GM12878 (cell line): ENCODE measurements around the gene PIAS1. TPM values are rescaled to one million over a fixed set of nuclear protein-coding genes. Genes with fewer than 3 reads are reported as not detected.

ENCODE experiments used
- BCL11A ChIP-seq: IDR thresholded peaks from 2 replicates; pipeline ENCODE4 v1.6.1; 2011; ENCODE audit warnings: low read depth, low read length
- CBX3 ChIP-seq: fragments of 200-600 bp; sonication (generic); IDR thresholded peaks from 2 replicates; pipeline ENCODE4 v1.6.1; 2016; ENCODE audit warnings: low read depth, borderline replicate concordance
- CREM ChIP-seq: IDR thresholded peaks from 2 replicates; pipeline ENCODE4 v1.6.1; 2014; ENCODE audit warnings: antibody characterized with exemption, low read depth
- EED ChIP-seq: sonication (generic); IDR thresholded peaks from 2 replicates; pipeline ENCODE4 v1.6.1; 2016; ENCODE audit warnings: antibody characterized with exemption, low read depth
- ETV6 ChIP-seq, 2 experiments: fragments of 450-650 bp in 1 of 2; IDR thresholded peaks in 1 of 2; conservative IDR thresholded peaks in 1 of 2; 2 replicates each; pipeline ENCODE4 v1.6.1; 2014; ENCODE audit warnings: antibody characterized with exemption in 1 of 2, borderline replicate concordance in 1 of 2, low read depth in 1 of 2, mild to moderate bottlenecking in 1 of 2, moderate library complexity in 1 of 2
- FOXM1 ChIP-seq: IDR thresholded peaks from 2 replicates; pipeline ENCODE4 v1.6.1; 2012; ENCODE audit warnings: low read depth, mild to moderate bottlenecking, inconsistent platforms, low read length, moderate library complexity
- HDGF ChIP-seq: fragments of 450-650 bp; IDR thresholded peaks from 2 replicates; pipeline ENCODE4 v1.6.1; 2016; ENCODE audit warnings: antibody characterized with exemption
- KLF5 ChIP-seq: fragments of 450-650 bp; IDR thresholded peaks from 2 replicates; pipeline ENCODE4 v1.6.1; 2014; ENCODE audit warnings: mild to moderate bottlenecking; ENCODE audit not compliant: partially characterized antibody
- MYB ChIP-seq: fragments of 150-350 bp; IDR thresholded peaks from 2 replicates; pipeline ENCODE4 v1.6.1; 2014; ENCODE audit warnings: mild to moderate bottlenecking, low read depth, low read length, borderline replicate concordance
- NFIC ChIP-seq: IDR thresholded peaks from 2 replicates; pipeline ENCODE4 v1.6.1; 2012; ENCODE audit warnings: low read depth, mild to moderate bottlenecking, inconsistent platforms, low read length, moderate library complexity
- NFYA ChIP-seq: IDR thresholded peaks from 2 replicates; pipeline ENCODE4 v1.6.1; 2011; ENCODE audit warnings: low read depth, mild to moderate bottlenecking, low read length, improper control_type of control experiment, borderline replicate concordance
- NR2C1 ChIP-seq: fragments of 450-650 bp; IDR thresholded peaks from 2 replicates; pipeline ENCODE4 v1.6.1; 2017; ENCODE audit warnings: antibody characterized with exemption, mild to moderate bottlenecking, moderate library complexity
- NR2C2 ChIP-seq: IDR thresholded peaks from 2 replicates; pipeline ENCODE4 v1.6.1; 2011; ENCODE audit warnings: borderline replicate concordance, low read depth; ENCODE audit not compliant: control insufficient read depth, insufficient read length
- POLR2A ChIP-seq: IDR thresholded peaks from 2 replicates; pipeline ENCODE4 v1.6.1; 2011; ENCODE audit warnings: low read depth, mild to moderate bottlenecking, low read length
- POU2F2 ChIP-seq: IDR thresholded peaks from 3 replicates; pipeline ENCODE4 v1.6.1; 2011; ENCODE audit warnings: low read depth, mild to moderate bottlenecking, low read length, borderline replicate concordance
- RUNX3 ChIP-seq: IDR thresholded peaks from 2 replicates; pipeline ENCODE4 v1.6.1; 2012; ENCODE audit warnings: low read length, inconsistent platforms
- SIN3A ChIP-seq: IDR thresholded peaks from 2 replicates; pipeline ENCODE4 v1.6.1; 2012; ENCODE audit warnings: low read depth, low read length, improper control_type of control experiment
- SMAD1 ChIP-seq: fragments of 450-650 bp; IDR thresholded peaks from 2 replicates; pipeline ENCODE4 v1.6.1; 2018; ENCODE audit warnings: mild to moderate bottlenecking, low read depth; ENCODE audit not compliant: partially characterized antibody
- SRF ChIP-seq, 2 experiments: IDR thresholded peaks; 2 replicates each; pipeline ENCODE4 v1.6.1; 2011; ENCODE audit warnings: low read depth in 2 of 2, low read length in 2 of 2, mild to moderate bottlenecking in 1 of 2, moderate library complexity in 1 of 2
- SUPT20H ChIP-seq: IDR thresholded peaks from 2 replicates; pipeline ENCODE4 v1.6.1; 2011; ENCODE audit warnings: low read depth, mild to moderate bottlenecking, low read length, moderate library complexity, borderline replicate concordance; ENCODE audit not compliant: control insufficient read depth
- YY1 ChIP-seq: IDR thresholded peaks from 2 replicates; pipeline ENCODE4 v1.6.1; 2011; ENCODE audit warnings: low read depth, mild to moderate bottlenecking, low read length
- ZNF207 ChIP-seq: fragments of 450-650 bp; IDR thresholded peaks from 2 replicates; pipeline ENCODE4 v1.6.1; 2014; ENCODE audit warnings: antibody characterized with exemption, mild to moderate bottlenecking, borderline replicate concordance
- ZNF274 ChIP-seq: IDR thresholded peaks from one replicate; pipeline ENCODE4 v1.8.0; 2011; ENCODE audit not compliant: insufficient read length, insufficient read depth
- ZSCAN29 ChIP-seq: fragments of 450-650 bp; IDR thresholded peaks from 2 replicates; pipeline ENCODE4 v1.6.1; 2017; ENCODE audit warnings: mild to moderate bottlenecking, moderate library complexity
- polyA plus RNA-seq, 11 experiments: library from polyadenylated mRNA; depleted of rRNA in 4 of 11; unstranded in 6 of 11; stranded (reverse) in 5 of 11; fragments of >200 nt; fragmentation: Nextera tagmentation in 4 of 11; fragmentation: Illumina TruSeq in 1 of 11; extraction: Ambion mirVana in 4 of 11; extraction: Trizol in 1 of 11; gene quantifications; 1 replicate in 1 of 11; 2 replicates in 10 of 11; pipeline versions ENCODE4 v1.2.1 to v1.2.3, GENCODE V29; 2011 to 2016; ENCODE audit warnings: inconsistent platforms in 2 of 11, missing spikeins in 2 of 11, low read depth in 1 of 11
- total RNA-seq, 4 experiments: library from RNA; depleted of rRNA in 3 of 4; stranded (reverse); fragments of >200 nt in 3 of 4; fragmentation: Illumina TruSeq in 1 of 4; extraction: Trizol in 1 of 4; gene quantifications; 2 replicates each; pipeline versions ENCODE4 v1.2.1 to v1.2.3, GENCODE V29; 2013 to 2021
- TF ChIP-seq, protein P1 (sequence below): IDR thresholded peaks from 2 replicates; pipeline ENCODE4 v1.6.1; 2011; ENCODE audit warnings: borderline replicate concordance, low read depth, mild to moderate bottlenecking, moderate library complexity, mixed read lengths, low read length; ENCODE audit not compliant: insufficient read depth; ENCODE audit errors: extremely low read length
- TF ChIP-seq, protein P2 (sequence below): IDR thresholded peaks from 2 replicates; pipeline ENCODE4 v1.6.1; 2011; ENCODE audit warnings: low read depth, mild to moderate bottlenecking, low read length, moderate library complexity, borderline replicate concordance; ENCODE audit errors: extremely low read depth
- TF ChIP-seq, protein P3 (sequence below): IDR thresholded peaks from 2 replicates; pipeline ENCODE4 v1.6.1; 2012; ENCODE audit warnings: mild to moderate bottlenecking, low read depth, low read length

Gene PIAS1
- total and polyA plus RNA-seq, 10 of the 15 experiments (the other 5 are each of a cell fraction or from before 2014, with no cell fraction given), result 20.2 to 96.3 (median 37.0) TPM

DNA sequence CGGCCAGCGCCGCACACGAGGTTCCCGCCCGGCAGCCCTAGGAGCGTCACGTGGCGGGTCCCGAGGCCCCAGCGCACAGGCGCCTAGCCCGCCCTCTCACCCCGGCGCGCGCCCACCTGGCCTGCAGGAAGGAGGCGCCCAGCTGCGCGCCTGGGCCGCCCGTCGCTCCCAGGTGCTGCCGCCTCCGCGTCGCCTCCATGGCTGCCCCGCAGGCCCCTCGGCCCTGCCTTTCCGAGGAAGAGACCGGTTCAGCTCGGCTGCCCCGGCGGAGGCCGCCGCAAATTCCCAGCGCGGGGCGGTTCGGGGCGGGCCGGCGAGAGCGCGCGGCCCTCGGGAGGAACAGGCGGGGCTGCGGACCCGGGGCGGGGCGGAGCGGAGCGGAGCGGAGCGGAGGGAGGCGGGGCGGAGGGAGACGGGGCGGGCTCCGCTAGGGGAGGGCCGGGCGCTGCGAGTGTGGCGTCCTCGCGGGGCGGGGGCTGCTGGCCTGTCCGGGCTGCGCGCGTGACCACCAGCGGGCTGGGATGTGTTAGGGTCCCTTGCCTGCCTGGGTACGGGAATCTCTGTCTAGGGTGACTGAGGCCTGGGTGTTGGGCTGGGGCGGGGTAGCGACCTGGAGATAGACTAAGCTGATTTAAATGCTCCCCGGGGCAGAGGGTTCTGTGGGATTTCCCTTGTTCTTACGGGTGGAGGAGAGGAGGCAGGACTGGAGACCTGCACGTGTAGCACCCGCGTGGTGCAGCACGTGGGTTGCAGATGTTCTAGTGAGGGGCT, 175.5 kb downstream of the PIAS1 start, which contains the start of gene CLN6 (continued):
- TF ChIP-seq EED (no peak), NFYA (no peak), FOXM1 (no peak), ETV6 (conservative IDR thresholded peaks at IDR 0.05 in 1 of 2, IDR thresholded peaks at IDR 0.05 in 1 of 2; ENCODE audit: borderline replicate concordance in 1 of 2, low read depth in 1 of 2) (no peak), SIN3A (peak; percentile 77), POU2F2 (0 out of 3 replicates have a peak, but pooled peaks have one; percentile 29), ZNF207 (peak; percentile 74), BCL11A (no peak), NR2C1 (peak; percentile 76), RUNX3 (peak; percentile 28; the same call in 1 of the 2 replicates), POLR2A (peak; percentile 87), SRF (IDR thresholded peaks at IDR 0.05; ENCODE audit: low read depth in 2 of 2, low read length in 2 of 2) (no peak), SUPT20H (no peak), SMAD1 (no peak), ZSCAN29 (0 out of 2 replicates have a peak, but pooled peaks have one; percentile 69), YY1 (peak; percentile 66), CBX3 (no peak), KLF5 (peak; percentile 64), HDGF (no peak; the same call in 1 of the 2 replicates), MYB (no peak), ZNF274 (no peak), NR2C2 (no peak), NFIC (no peak), CREM (0 out of 2 replicates have a peak, but pooled peaks have one; percentile 11)
- TF ChIP-seq, protein P1, sequence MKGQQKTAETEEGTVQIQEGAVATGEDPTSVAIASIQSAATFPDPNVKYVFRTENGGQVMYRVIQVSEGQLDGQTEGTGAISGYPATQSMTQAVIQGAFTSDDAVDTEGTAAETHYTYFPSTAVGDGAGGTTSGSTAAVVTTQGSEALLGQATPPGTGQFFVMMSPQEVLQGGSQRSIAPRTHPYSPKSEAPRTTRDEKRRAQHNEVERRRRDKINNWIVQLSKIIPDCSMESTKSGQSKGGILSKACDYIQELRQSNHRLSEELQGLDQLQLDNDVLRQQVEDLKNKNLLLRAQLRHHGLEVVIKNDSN, result peak; percentile 96
- TF ChIP-seq, protein P2, sequence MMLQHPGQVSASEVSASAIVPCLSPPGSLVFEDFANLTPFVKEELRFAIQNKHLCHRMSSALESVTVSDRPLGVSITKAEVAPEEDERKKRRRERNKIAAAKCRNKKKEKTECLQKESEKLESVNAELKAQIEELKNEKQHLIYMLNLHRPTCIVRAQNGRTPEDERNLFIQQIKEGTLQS, result peak; percentile 70; the same call in 1 of the 2 replicates
- TF ChIP-seq, protein P3, sequence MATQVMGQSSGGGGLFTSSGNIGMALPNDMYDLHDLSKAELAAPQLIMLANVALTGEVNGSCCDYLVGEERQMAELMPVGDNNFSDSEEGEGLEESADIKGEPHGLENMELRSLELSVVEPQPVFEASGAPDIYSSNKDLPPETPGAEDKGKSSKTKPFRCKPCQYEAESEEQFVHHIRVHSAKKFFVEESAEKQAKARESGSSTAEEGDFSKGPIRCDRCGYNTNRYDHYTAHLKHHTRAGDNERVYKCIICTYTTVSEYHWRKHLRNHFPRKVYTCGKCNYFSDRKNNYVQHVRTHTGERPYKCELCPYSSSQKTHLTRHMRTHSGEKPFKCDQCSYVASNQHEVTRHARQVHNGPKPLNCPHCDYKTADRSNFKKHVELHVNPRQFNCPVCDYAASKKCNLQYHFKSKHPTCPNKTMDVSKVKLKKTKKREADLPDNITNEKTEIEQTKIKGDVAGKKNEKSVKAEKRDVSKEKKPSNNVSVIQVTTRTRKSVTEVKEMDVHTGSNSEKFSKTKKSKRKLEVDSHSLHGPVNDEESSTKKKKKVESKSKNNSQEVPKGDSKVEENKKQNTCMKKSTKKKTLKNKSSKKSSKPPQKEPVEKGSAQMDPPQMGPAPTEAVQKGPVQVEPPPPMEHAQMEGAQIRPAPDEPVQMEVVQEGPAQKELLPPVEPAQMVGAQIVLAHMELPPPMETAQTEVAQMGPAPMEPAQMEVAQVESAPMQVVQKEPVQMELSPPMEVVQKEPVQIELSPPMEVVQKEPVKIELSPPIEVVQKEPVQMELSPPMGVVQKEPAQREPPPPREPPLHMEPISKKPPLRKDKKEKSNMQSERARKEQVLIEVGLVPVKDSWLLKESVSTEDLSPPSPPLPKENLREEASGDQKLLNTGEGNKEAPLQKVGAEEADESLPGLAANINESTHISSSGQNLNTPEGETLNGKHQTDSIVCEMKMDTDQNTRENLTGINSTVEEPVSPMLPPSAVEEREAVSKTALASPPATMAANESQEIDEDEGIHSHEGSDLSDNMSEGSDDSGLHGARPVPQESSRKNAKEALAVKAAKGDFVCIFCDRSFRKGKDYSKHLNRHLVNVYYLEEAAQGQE, result no peak
